OCI-LY1 (cell line): ENCODE results near the gene PAPOLA.

Experiments used
- H2AFZ ChIP-seq: fragments of 200-600 bp; sonication (generic), shearing (Covaris generic); 2 replicates; pipeline ENCODE4 v1.6.0; 2014; ENCODE audit warnings: antibody characterized with exemption, mild to moderate bottlenecking, low read length
- H3F3A ChIP-seq: fragments of 200-600 bp; sonication (generic), shearing (Covaris generic); 2 replicates; pipeline ENCODE4 v1.6.0; 2014; ENCODE audit warnings: mild to moderate bottlenecking, antibody characterized with exemption, low read length, moderate library complexity; ENCODE audit not compliant: insufficient read depth
- H3K27ac ChIP-seq: fragments of 200-600 bp; sonication (generic); 2 replicates; pipeline ENCODE4 v1.5.1; 2014; ENCODE audit warnings: low read length, mixed run types, mild to moderate bottlenecking, low read depth; ENCODE audit not compliant: poor library complexity, severe bottlenecking
- H3K27me3 ChIP-seq: fragments of 200-600 bp; sonication (generic); 2 replicates; pipeline ENCODE4 v1.6.0; 2014; ENCODE audit warnings: antibody characterized with exemption, mild to moderate bottlenecking, low read length, moderate library complexity; ENCODE audit not compliant: insufficient read depth
- H3K36me3 ChIP-seq: fragments of 200-600 bp; sonication (generic); 2 replicates; pipeline ENCODE4 v1.6.1; 2014; ENCODE audit warnings: mild to moderate bottlenecking, antibody characterized with exemption, low read length, moderate library complexity, mixed read lengths; ENCODE audit not compliant: insufficient read depth
- H3K4me1 ChIP-seq: fragments of 200-600 bp; sonication (generic); 2 replicates; pipeline ENCODE4 v1.5.1; 2014; ENCODE audit warnings: mild to moderate bottlenecking, low read length, moderate library complexity; ENCODE audit not compliant: insufficient read depth, severe bottlenecking
- H3K4me2 ChIP-seq: fragments of 200-600 bp; sonication (generic), shearing (Covaris generic); 2 replicates; pipeline ENCODE4 v1.6.1; 2014; ENCODE audit warnings: low read length
- H3K4me3 ChIP-seq: fragments of 200-600 bp; sonication (generic); 2 replicates; pipeline ENCODE4 v1.5.1; 2014; ENCODE audit warnings: low read length, low read depth, mild to moderate bottlenecking, mixed read lengths; ENCODE audit not compliant: poor library complexity, severe bottlenecking
- H3K79me2 ChIP-seq: fragments of 200-600 bp; shearing (Covaris generic); 2 replicates; pipeline ENCODE4 v1.6.1; 2016; ENCODE audit warnings: mixed run types, low read length, mixed read lengths; ENCODE audit not compliant: insufficient read depth
- H3K9ac ChIP-seq: fragments of 200-600 bp; sonication (generic), shearing (Covaris generic); 2 replicates; pipeline ENCODE4 v1.6.1; 2014; ENCODE audit warnings: mild to moderate bottlenecking, low read length, mixed read lengths
- H3K9me2 ChIP-seq: fragments of 200-600 bp; sonication (generic), shearing (Covaris generic); 2 replicates; pipeline ENCODE4 v1.6.1; 2014; ENCODE audit warnings: low read depth, mild to moderate bottlenecking, low read length, mixed read lengths
- H3K9me3 ChIP-seq: fragments of 200-600 bp; shearing (Covaris generic); 2 replicates; pipeline ENCODE4 v1.6.1; 2014; ENCODE audit warnings: low read length, mixed read lengths
- H4K20me1 ChIP-seq: fragments of 200-600 bp; sonication (generic), shearing (Covaris generic); 2 replicates; pipeline ENCODE4 v1.6.0; 2016; ENCODE audit warnings: mild to moderate bottlenecking, low read length; ENCODE audit not compliant: insufficient read depth
- CTCF ChIP-seq: fragments of 200-600 bp; sonication (generic), shearing (Covaris generic); IDR thresholded peaks from 2 replicates; pipeline ENCODE4 v1.5.1; 2017; ENCODE audit warnings: mild to moderate bottlenecking, antibody characterized with exemption, low read length, moderate library complexity, mixed read lengths
- EZH2 ChIP-seq: fragments of 200-600 bp; sonication (generic), shearing (Covaris generic); IDR thresholded peaks from 2 replicates; pipeline ENCODE4 v1.8.0; 2017; ENCODE audit warnings: borderline replicate concordance, mixed run types, mild to moderate bottlenecking, antibody characterized with exemption, low read length, moderate library complexity, mixed read lengths

The PAPOLA gene

DNA sequence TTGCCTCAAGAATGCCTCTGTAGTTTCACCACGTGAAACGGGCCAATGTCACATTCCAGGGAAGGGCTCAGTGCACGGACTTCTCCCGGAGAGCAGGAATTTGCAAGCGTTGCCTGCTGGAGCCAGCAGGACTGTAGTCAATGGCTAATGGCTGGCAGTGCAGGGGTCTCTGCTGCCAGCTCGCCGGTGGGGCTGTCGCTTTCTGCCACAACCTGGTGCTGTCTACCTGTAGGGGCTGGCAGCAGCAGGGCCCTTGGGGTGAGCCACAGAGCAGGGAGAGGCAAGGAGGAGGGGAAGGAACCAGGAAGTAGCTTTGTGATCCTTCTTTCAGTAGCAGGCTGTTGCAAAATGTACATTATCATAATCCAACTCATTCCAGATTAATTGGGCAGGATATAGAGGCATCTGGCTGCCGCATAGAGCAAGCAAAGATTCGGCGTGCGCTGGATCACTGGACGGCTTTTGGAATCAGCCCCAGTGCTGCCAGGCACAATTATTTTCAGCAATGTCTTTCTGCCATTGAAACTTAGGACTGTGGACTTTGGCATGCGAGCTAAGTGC lies 114.1 kb downstream of the PAPOLA start:
- H3K27ac ChIP-seq = no peak overlapping the region
- no peaks in the 10 kb centered on the region for H3K36me3 ChIP-seq

More for the DNA sequence above, 114.1 kb downstream of the PAPOLA start:
- Histone ChIP-seq H3K9me3 (no peaks in the 10 kb centered on the region), H2AFZ (no peak overlapping the region), H3K4me3 (no peak overlapping the region), H3F3A (no peaks in the 10 kb centered on the region), H3K9me2 (no peaks in the 10 kb centered on the region), H3K4me2 (no peak overlapping the region), H4K20me1 (no peaks in the 10 kb centered on the region), H3K27me3 (no peaks in the 10 kb centered on the region), H3K9ac (no peak overlapping the region), H3K4me1 (no peaks in the 10 kb centered on the region), H3K79me2 (no peaks in the 10 kb centered on the region)
- TF ChIP-seq CTCF (no peak), EZH2 (no peak)
